GM12878 (cell line): ENCODE data around the gene MAN2A2. TPM values are rescaled to one million over a fixed set of nuclear protein-coding genes. Genes with fewer than 3 reads are reported as not detected.

Experiments
- ATAC-seq: fragments of 200-7000 bp; cut with Tn5 transposase; 3 replicates; pipeline ENCODE4 v1.9.1; 2020; ENCODE audit warnings: mild to moderate bottlenecking, moderate library complexity
- BruUV-seq: library from RNA; stranded (reverse); fragments of 400-500 nt; replicated peaks from 2 replicates; lab custom pipeline; 2021; lab: Mats Ljungman, UMichigan
- CTCF ChIA-PET: fragments of 300-600 bp; sonication (Branson Sonifier 250); formaldehyde crosslinking; extraction: SDS; loops from one replicate; lab custom pipeline; 2021; ENCODE audit warnings: inconsistent platforms; lab: Yijun Ruan, JAX
- POLR2A ChIA-PET: fragments of 350-600 bp; formaldehyde crosslinking; extraction: SDS; loops from one replicate; lab custom pipeline; 2021; ENCODE audit warnings: inconsistent platforms; lab: Charles Lee
- RAD21 ChIA-PET: fragments of 300-600 bp; sonication (Branson Sonifier 250); formaldehyde crosslinking; loops from one replicate; lab custom pipeline; 2023; ENCODE audit warnings: antibody characterized with exemption; ENCODE audit not compliant: unreplicated experiment; lab: Charles Lee
- SMC1A ChIA-PET: fragments of 300-600 bp; sonication (Branson Sonifier 250); formaldehyde crosslinking; loops from one replicate; lab custom pipeline; 2023; ENCODE audit not compliant: unreplicated experiment, uncharacterized antibody; lab: Charles Lee
- DNase-seq: peaks from one replicate; pipeline ENCODE4 v3.0.0-alpha.2; 2011; ENCODE audit warnings: low read depth, low spot score
- FAIRE-seq: peaks from 3 replicates; lab custom pipeline; 2011; peaks lifted over from hg19 to GRCh38; lab: Jason Lieb, UNC
- H2AFZ ChIP-seq: 2 replicates; pipeline ENCODE4 v1.6.0; 2011; ENCODE audit warnings: low read depth, low read length, control low read depth; ENCODE audit not compliant: control insufficient read depth
- H3K27ac ChIP-seq: 2 replicates; pipeline ENCODE4 v1.5.1; 2011; ENCODE audit warnings: control low read depth; ENCODE audit not compliant: control insufficient read depth, insufficient read depth
- H3K27me3 ChIP-seq, 2 experiments: replicated peaks in 1 of 2; 2 replicates each; pipeline versions ENCODE4 v1.6.0 to v1.6.1; 2011; ENCODE audit warnings: low read length in 1 of 2; ENCODE audit not compliant: control insufficient read depth in 2 of 2, insufficient read depth in 2 of 2
- H3K36me3 ChIP-seq, 2 experiments: 2 replicates each; pipeline ENCODE4 v1.5.1; 2011; ENCODE audit warnings: low read length in 1 of 2; ENCODE audit not compliant: control insufficient read depth in 2 of 2, insufficient read depth in 2 of 2
- H3K4me1 ChIP-seq: 2 replicates; pipeline ENCODE4 v1.6.1; 2011; ENCODE audit warnings: mild to moderate bottlenecking, low read length, moderate library complexity, mixed read lengths; ENCODE audit not compliant: control insufficient read depth, insufficient read depth
- H3K4me2 ChIP-seq: 2 replicates; pipeline ENCODE4 v1.6.0; 2011; ENCODE audit warnings: control low read depth; ENCODE audit not compliant: control insufficient read depth, insufficient read depth
- H3K4me3 ChIP-seq: fragments of 200-600 bp; sonication (generic); 2 replicates; pipeline ENCODE4 v1.5.1; 2016
- H3K79me2 ChIP-seq: 2 replicates; pipeline ENCODE4 v1.6.0; 2011; ENCODE audit warnings: low read length; ENCODE audit not compliant: control insufficient read depth, insufficient read depth
- H3K9ac ChIP-seq: 2 replicates; pipeline ENCODE4 v1.8.0; 2011; ENCODE audit warnings: low read length, control low read depth, mixed read lengths; ENCODE audit not compliant: control insufficient read depth, insufficient read depth
- H3K9me3 ChIP-seq: replicated peaks from 3 replicates; pipeline ENCODE4 v1.5.1; 2011; ENCODE audit warnings: mild to moderate bottlenecking, low read length; ENCODE audit not compliant: control insufficient read depth, insufficient read depth
- H4K20me1 ChIP-seq: 2 replicates; pipeline ENCODE4 v1.6.0; 2011; ENCODE audit not compliant: control insufficient read depth, insufficient read depth
- E4F1 ChIP-seq: fragments of 450-650 bp; IDR thresholded peaks from 2 replicates; pipeline ENCODE4 v1.6.1; 2018; ENCODE audit warnings: borderline replicate concordance, mild to moderate bottlenecking; ENCODE audit not compliant: partially characterized antibody
- FOS ChIP-seq: IDR thresholded peaks from 3 replicates; pipeline ENCODE4 v1.6.1; 2011; ENCODE audit warnings: borderline replicate concordance; ENCODE audit not compliant: insufficient read length; ENCODE audit errors: extremely low read depth
- KAT2A ChIP-seq: conservative IDR thresholded peaks from 2 replicates; pipeline ENCODE4 v1.6.1; 2011; ENCODE audit warnings: low read depth, low read length; ENCODE audit not compliant: control insufficient read depth
- MTA3 ChIP-seq: IDR thresholded peaks from 2 replicates; pipeline ENCODE4 v1.6.1; 2012; ENCODE audit warnings: low read length, inconsistent platforms, borderline replicate concordance
- MYC ChIP-seq: IDR thresholded peaks from 2 replicates; pipeline ENCODE4 v1.6.1; 2011; ENCODE audit warnings: mild to moderate bottlenecking, low read length, moderate library complexity, inconsistent platforms; ENCODE audit not compliant: insufficient read depth, insufficient replicate concordance, insufficient read length, severe bottlenecking
- NFYB ChIP-seq: IDR thresholded peaks from 2 replicates; pipeline ENCODE4 v1.6.1; 2011; ENCODE audit warnings: low read depth, mild to moderate bottlenecking, low read length, improper control_type of control experiment, moderate library complexity; ENCODE audit not compliant: insufficient read depth
- NRF1 ChIP-seq: conservative IDR thresholded peaks from 2 replicates; pipeline ENCODE4 v1.6.1; 2011; ENCODE audit warnings: mild to moderate bottlenecking, low read depth, low read length, improper control_type of control experiment
- SKIL ChIP-seq: fragments of 450-650 bp; IDR thresholded peaks from 2 replicates; pipeline ENCODE4 v1.6.1; 2017; ENCODE audit warnings: mild to moderate bottlenecking, low read depth, inconsistent platforms; ENCODE audit not compliant: poor library complexity, severe bottlenecking
- SPI1 ChIP-seq: IDR thresholded peaks from 2 replicates; pipeline ENCODE4 v1.6.1; 2011; ENCODE audit warnings: low read depth, mild to moderate bottlenecking, low read length, moderate library complexity, borderline replicate concordance; ENCODE audit not compliant: insufficient read depth
- SREBF2 ChIP-seq: IDR thresholded peaks from 2 replicates; pipeline ENCODE4 v1.6.1; 2012; ENCODE audit warnings: mild to moderate bottlenecking, low read length
- TARDBP ChIP-seq: IDR thresholded peaks from 2 replicates; pipeline ENCODE4 v1.6.1; 2016; ENCODE audit warnings: borderline replicate concordance
- YY1 ChIP-seq: IDR thresholded peaks from 2 replicates; pipeline ENCODE4 v1.6.1; 2011; ENCODE audit warnings: low read depth, mild to moderate bottlenecking, low read length
- ZNF217 ChIP-seq: fragments of 450-650 bp; IDR thresholded peaks from 2 replicates; pipeline ENCODE4 v1.6.1; 2017; ENCODE audit warnings: antibody characterized with exemption, mild to moderate bottlenecking
- ZNF592 ChIP-seq: fragments of 450-650 bp; IDR thresholded peaks from 2 replicates; pipeline ENCODE4 v1.6.1; 2017; ENCODE audit warnings: mild to moderate bottlenecking, moderate library complexity
- WGBS: methylation state at CpG from one replicate; pipeline ENCODE4 v1.1.6; 2016; ENCODE audit warnings: low lambda C conversion rate; ENCODE audit not compliant: insufficient replicate concordance, insufficient coverage; ENCODE audit errors: missing lambda C conversion rate; 5-methylcytosine and 5-hydroxymethylcytosine counted together
- in situ Hi-C: fragments of 300-500 bp; cut with MboI; formaldehyde crosslinking; loops from 9 replicates; pipeline ENCODE4 v1.14.3; 2018; ENCODE audit warnings: mixed read lengths
- intact Hi-C: fragments of 100-400 bp; cut with micrococcal nuclease; formaldehyde crosslinking; loops from one replicate; pipeline ENCODE4 v1.14.2; 2022; ENCODE audit not compliant: unreplicated experiment
- polyA plus RNA-seq, 11 experiments: library from polyadenylated mRNA; depleted of rRNA in 4 of 11; unstranded in 6 of 11; stranded (reverse) in 5 of 11; fragments of >200 nt; fragmentation: Nextera tagmentation in 4 of 11; fragmentation: Illumina TruSeq in 1 of 11; extraction: Ambion mirVana in 4 of 11; extraction: Trizol in 1 of 11; gene quantifications; 1 replicate in 1 of 11; 2 replicates in 10 of 11; pipeline versions ENCODE4 v1.2.1 to v1.2.3, GENCODE V29; 2011 to 2016; ENCODE audit warnings: inconsistent platforms in 2 of 11, missing spikeins in 2 of 11, low read depth in 1 of 11
- total RNA-seq, 4 experiments: library from RNA; depleted of rRNA in 3 of 4; stranded (reverse); fragments of >200 nt in 3 of 4; fragmentation: Illumina TruSeq in 1 of 4; extraction: Trizol in 1 of 4; gene quantifications; 2 replicates each; pipeline versions ENCODE4 v1.2.1 to v1.2.3, GENCODE V29; 2013 to 2021

Gene MAN2A2
- total and polyA plus RNA-seq, 10 of the 15 experiments (the other 5 are each of a cell fraction or from before 2014, with no cell fraction given) = 4.2 to 79.4 (median 23.2) TPM

DNA sequence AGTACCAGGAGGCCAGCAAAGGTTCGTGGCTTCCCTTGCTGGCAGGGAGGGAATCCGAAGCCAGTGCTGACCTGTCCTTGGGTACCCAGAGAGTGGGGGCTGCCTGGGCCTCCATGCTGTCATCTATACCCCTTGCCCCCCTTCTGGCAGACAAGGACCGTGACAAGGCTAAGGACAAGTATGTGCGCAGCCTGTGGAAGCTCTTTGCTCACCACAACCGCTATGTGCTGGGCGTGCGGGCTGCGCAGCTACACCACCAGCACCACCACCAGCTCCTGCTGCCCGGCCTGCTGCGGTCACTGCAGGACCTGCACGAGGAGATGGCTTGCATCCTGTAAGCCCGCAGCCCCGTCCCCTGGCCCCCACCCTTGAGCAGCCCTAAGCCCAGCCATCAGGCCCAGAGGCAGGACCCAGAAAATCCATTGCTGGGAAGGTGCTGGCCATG is 16.0 kb upstream of the MAN2A2 start:
- FAIRE-seq (no peak), ATAC-seq (no peak), DNase-seq (no peak)
- Histone ChIP-seq H3K27ac (no peak overlapping the region), H3K9me3 (no peaks in the 10 kb centered on the region), H3K27me3 (no peaks in the 10 kb centered on the region), H3K79me2 (no peaks in the 10 kb centered on the region; the same call in 1 of the 2 replicates), H3K9ac (no peak overlapping the region), H3K36me3 (peaks cover 0 to 4% of the 10 kb centered on the region in 2 experiments; a peak in 2 of 4 replicates), H3K4me1 (peaks cover 19% of the 10 kb centered on the region), H3K4me3 (no peak overlapping the region), H2AFZ (no peak overlapping the region), H4K20me1 (no peaks in the 10 kb centered on the region), H3K4me2 (no peak overlapping the region)
- in situ Hi-C loops (loop anchor here (5.0 kb wide), 2 partner anchors 240 to 565 kb away; no protein-coding TSS in a partner anchor), intact Hi-C loops (loop anchor here (5.0 to 10.0 kb wide), 4 partner anchors 70 to 392 kb away; partner anchors contain the start of gene BLM)
- RAD21 ChIA-PET = interaction anchor here (1.5 to 4.0 kb wide), 7 partner anchors 46 to 567 kb away, joined by 3 to 57 read pairs (median 18); partner anchors contain the start of genes BLM, HDDC3 and UNC45A
- 74% methylated on average over 13 of the region's 13 CpGs for WGBS
- SMC1A ChIA-PET = interaction anchor here (1.1 to 4.6 kb wide), 15 partner anchors 10 to 387 kb away, joined by 3 to 49 read pairs (median 10); partner anchors contain the start of genes HDDC3 and UNC45A
- BruUV-seq = no TSS peak
- CTCF ChIA-PET = interaction anchor here (1.0 to 4.7 kb wide), 22 partner anchors 9 to 542 kb away, joined by 3 to 104 read pairs (median 10); partner anchors contain the start of genes BLM, HDDC3 and UNC45A
- POLR2A ChIA-PET = interaction anchor here (0.6 kb wide), 1 partner anchor 13 kb away, joined by 4 read pairs; no protein-coding TSS in a partner anchor
- TF ChIP-seq NFYB = no peak
- no peak for TF ChIP-seq MYC
- no peak for TF ChIP-seq YY1
- TF ChIP-seq TARDBP = no peak
- no peak for TF ChIP-seq NRF1
- no peak for TF ChIP-seq KAT2A
- TF ChIP-seq SREBF2 = no peak
- TF ChIP-seq ZNF217 = no peak
- no peak for TF ChIP-seq FOS
- no peak for TF ChIP-seq MTA3
- TF ChIP-seq E4F1 = no peak
- no peak for TF ChIP-seq ZNF592
- no peak for TF ChIP-seq SKIL
- TF ChIP-seq SPI1 = no peak
